Head of caudate nucleus (tissue), 42 donors: Measurements from ENCODE around the gene ARMC6.
"Not testable (repeated sequence)": the region's sequence is repeated elsewhere in the genome, so short reads cannot be mapped to it uniquely, and the experiment has no call there.

Experiments
- DNase-seq, 42 donors: peaks; one replicate each; pipeline versions ENCODE4 v3.0.0 to v3.0.0-alpha.2; 2020 to 2021; ENCODE audit warnings: mixed read lengths in 7 of 42
- intact Hi-C: fragments of 100-400 bp; cut with DNase I; formaldehyde crosslinking; loops from one replicate; pipeline ENCODE4 v1.15.0; 2022

Gene ARMC6

GRCh38 chr19:19010551-19010950 is 22.9 kb upstream of the ARMC6 start:
- DNase-seq, result no peak
- intact Hi-C loops, result no loop called here

DNA sequence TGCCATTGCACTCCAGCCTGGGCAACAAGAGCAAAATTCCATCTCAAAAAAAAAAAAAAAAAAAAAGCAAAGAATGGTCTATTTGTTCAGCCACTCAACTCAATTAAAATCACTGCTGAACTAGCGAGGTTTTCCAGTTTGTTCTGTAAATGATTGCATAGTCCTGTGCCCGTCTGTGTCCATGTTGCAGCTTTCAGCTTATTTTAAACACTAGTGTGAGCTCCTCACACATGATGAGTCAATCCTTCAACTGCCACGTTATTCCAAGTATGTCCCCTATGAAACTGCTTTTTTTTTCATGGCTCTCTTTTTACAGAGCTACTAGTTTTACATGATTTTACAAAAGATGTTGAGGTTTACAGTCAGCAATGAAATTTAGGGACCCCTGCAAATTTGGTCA is 12.3 kb upstream of the ARMC6 start:
- DNase-seq, result peak in 1 of 42 donors; percentile 4
- intact Hi-C loops, result no loop called here

- intact Hi-C loops, result no loop called here
- no peak for DNase-seq
Measured at GRCh38 chr19:19022380-19022961, 10.9 kb upstream of the ARMC6 start.

DNA sequence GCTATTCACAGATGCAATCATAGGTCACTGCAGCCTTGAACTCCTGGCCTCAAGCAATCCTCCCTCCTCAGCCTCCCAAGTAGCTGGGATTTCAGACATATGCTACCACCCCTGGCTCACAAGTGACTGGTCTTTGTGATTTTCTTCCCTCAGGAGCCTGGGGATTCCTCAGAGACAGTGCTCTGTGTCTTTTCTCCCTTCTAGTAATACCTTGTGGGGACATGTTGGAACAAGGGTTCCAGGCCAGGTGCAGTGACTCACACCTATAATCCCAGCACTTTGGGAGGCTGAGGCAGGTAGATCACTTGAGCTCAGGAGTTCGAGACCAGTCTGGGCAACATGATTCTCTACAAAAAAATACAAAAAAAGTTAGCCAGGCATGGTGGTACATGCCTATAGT is 10.0 kb upstream of the ARMC6 start:
- intact Hi-C loops, DNase-seq: not testable (repeated sequence)

DNA sequence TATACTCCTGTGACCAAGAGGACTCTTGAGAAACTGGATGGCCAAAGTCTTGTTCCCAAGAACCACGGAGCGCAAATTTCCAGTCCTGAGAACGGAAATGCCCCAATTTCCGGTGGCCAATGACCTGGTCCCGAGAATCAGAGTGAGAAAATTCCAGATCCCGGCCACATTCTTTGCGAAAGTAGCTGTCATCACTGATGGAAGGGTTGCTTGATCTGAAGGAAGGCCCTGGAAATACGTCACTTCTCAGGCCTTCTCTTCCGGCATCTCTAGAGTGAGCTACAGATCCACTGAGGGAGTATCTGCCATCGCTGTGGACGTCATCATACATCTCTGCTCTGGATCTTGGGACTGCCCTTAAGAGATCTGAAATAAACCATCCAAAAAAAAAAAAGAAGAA is 7.5 kb upstream of the ARMC6 start:
- intact Hi-C loops, result no loop called here

GRCh38 chr19:19026299-19026971 is 7.0 kb upstream of the ARMC6 start:
- intact Hi-C loops, result no loop called here
- peak in 11 of 42 donors; percentile 11 to 46 (median 19) for DNase-seq

More for the DNA sequence above, 7.5 kb upstream of the ARMC6 start:
- DNase-seq, result no peak

DNA sequence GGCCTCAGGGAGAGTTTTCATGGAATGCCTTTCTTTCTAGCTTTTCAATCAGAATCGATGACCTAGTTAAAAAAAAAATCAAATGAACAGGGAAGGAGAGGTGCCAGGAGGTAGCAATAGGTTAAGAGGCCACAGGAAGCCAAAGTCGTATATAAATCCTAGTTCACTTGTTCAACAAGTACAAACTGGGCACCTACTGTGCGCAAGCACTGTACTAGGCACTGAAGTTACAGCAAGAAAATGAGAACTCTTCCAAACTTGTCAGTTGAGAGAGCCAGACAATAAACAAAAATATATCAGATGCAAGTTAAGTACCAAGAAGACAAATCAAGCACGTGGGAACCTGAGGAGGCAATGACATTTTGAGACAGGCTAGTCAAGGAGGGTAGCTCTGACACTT is 6.2 kb upstream of the ARMC6 start:
- DNase-seq, result no peak
- intact Hi-C loops, result no loop called here

DNA sequence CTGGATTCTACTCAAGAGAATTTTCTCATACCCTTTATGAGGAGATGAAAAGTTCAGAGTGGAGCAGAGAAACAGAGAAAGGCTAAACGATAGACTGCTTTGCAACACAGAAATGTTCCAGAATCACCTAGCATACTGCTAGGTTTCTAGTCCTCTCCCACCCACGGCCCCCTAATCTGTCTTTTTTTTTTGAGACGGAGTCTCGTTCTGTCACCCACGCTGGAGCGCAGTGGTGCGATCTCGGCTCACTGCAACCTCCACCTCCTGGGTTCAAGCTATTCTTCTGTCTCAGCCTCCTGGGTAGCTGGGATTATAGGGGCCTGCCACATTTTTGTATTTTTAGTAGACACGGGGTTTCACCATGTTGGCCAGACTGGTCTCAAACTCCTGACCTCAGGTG is 4.9 kb upstream of the ARMC6 start:
- DNase-seq, result peak in 36 of 42 donors; percentile 7 to 77 (median 38)
- intact Hi-C loops, result no loop called here

DNA sequence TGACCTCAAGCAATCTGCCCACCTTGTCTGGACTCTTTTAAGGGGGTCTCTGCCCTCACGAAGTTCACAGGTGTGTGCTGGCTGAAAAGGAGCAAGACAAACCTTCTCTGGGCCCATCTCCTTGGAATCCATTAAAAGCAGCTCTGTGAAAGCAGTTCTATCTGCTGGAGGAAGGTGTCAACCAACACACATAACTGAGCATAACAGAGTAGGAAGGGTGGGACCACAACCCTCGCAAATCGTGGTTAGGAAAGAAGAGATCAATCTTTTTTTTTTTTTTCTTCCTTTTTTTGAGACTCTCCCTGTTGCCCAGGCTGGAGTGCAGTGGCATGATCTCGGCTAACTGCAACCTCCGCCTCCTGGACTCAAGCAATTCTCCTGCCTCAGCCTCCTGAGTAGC is 1.5 kb upstream of the ARMC6 start:
- intact Hi-C loops, result no loop called here
- DNase-seq, result no peak

- peak; percentile 62 to 96 (median 90) for DNase-seq
- intact Hi-C loops, result loop anchor here (1.0 kb wide), 1 partner anchor 31 kb away; the partner anchor contains the start of gene SLC25A42
Measured at GRCh38 chr19:19032420-19033175, 805 bp upstream of the ARMC6 start.

DNA sequence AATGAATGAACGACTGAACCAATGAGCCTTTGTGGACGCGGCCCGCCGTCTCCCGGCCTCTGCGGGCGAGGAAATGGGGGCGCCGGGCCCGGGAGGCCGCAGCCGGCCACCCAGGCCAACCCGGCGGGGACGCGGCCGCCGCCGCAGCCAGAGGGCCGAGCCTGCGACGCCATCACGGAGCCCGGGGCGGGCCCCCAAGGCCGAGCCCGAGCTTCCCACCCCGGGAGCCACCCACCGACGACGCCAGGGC is 302 bp upstream of the ARMC6 start:
- peak in 1 of 42 donors; percentile 30 for DNase-seq
- intact Hi-C loops, result loop anchor here (1.0 kb wide), 1 partner anchor 30 kb away; the partner anchor contains the start of gene SLC25A42

GRCh38 chr19:19034204-19034624 is 811 bp downstream of the ARMC6 start:
- peak; percentile 15 to 85 (median 59) for DNase-seq
- intact Hi-C loops, result no loop called here

DNA sequence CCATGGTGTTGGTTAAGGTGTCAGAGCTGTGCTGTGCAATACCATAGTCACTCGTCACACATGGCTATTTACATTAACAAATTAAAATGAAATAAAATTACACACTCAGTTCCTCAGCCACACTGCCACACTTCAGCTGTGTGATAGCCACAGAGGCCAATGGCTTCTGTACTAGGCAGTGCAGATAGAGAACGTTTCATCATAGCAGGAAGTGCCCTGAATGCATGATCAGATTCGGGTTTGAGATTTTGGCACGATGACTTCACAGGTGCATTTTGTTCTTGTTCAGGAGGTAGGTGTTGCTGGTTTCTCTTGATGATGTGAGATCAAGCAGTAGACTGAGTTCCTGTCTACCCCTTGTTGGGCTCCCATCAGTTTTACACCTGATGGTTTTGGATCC is 6.5 kb downstream of the ARMC6 start:
- no peak for DNase-seq
- intact Hi-C loops, result no loop called here

GRCh38 chr19:19040417-19040816 is 7.0 kb downstream of the ARMC6 start:
- no peak for DNase-seq
- intact Hi-C loops, result no loop called here

DNA sequence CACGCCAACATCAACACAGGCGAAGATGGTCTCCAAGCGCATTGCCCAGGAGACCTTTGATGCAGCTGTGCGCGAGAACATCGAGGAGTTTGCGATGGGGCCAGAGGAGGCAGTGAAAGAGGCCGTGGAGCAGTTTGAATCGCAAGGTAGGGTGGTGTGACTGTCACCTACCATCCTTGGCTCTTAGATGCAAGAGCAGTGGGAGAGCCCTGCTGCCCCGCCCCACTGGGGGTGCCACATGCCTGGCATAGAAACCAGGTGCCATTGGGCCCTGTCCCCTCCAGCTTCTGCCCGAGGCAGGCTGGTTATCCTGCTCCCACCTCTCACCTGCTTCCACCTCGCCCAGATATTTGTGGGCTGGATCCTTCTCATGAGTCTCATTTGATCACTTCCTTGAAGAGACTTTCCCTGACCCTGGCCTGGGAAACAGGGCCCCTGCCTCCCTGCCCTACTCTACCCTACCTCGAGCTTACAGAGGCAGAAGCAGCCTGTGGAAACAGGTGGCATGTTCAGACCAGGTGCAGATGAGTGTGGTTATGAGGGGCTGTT is 9.4 kb downstream of the ARMC6 start:
- intact Hi-C loops, result no loop called here
- no peak for DNase-seq

DNA sequence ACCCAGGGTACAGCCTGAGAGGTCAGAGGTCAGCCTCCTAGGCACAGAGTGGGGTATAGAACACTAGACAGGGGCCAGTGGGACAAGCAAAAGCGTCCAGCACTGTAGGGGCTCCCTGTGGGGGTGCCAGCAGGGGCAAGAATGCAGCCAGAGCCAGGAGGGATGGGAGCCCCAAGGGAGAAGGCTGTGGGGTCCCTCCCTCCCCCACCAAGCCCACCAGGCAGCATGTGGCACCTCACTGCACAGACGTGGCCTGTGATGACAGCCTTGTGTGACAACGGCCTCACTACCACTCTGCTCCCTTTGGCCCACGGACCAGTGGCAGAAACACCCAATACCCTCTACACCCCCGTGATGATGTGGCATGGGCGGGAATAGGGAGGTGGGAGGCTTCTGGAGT is 10.1 kb downstream of the ARMC6 start:
- no peak for DNase-seq
- intact Hi-C loops, result no loop called here

DNA sequence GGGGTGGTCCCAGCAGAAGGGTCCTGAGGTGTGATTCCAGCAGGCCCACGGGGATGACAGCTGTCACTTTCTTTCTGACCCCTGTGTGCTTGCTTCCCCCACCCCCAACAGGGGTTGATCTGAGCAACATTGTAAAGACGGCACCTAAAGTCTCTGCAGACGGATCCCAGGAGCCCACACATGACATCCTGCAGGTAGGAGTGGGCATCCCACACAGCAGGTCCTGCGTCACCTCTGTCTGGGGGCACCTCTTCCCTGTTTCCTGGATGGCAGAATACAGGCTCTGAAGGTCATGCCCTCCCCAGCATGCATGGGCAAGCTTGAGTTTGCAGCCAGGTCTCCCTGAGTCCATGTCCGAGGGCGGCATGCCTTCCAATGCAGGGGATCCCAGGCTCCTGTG is 10.5 kb downstream of the ARMC6 start:
- DNase-seq, result peak in 28 of 42 donors; percentile 11 to 75 (median 43)
- intact Hi-C loops, result no loop called here

GRCh38 chr19:19049406-19049805 is 16.0 kb downstream of the ARMC6 start:
- intact Hi-C loops, result no loop called here
- no peak for DNase-seq

DNA sequence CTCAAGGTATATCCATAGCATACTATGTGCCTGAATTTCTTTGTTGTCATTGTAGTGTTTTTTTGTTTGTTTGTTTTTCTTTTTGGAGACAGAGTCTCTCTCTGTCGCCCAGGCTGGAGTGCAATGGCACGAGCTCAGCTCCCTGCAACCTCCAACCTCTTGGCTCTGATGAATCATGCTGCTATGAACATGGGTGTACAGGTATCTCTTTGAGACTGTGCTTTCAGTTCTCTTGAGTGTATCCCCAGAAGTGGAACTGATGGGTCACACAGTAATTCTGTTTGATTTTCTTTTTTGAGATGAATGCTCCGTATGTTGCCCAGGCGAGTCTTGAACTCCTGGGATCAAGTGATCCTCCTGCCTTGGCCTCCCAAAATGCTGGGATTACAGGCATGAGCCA is 16.7 kb downstream of the ARMC6 start:
- intact Hi-C loops, result no loop called here
- no peak for DNase-seq

DNA sequence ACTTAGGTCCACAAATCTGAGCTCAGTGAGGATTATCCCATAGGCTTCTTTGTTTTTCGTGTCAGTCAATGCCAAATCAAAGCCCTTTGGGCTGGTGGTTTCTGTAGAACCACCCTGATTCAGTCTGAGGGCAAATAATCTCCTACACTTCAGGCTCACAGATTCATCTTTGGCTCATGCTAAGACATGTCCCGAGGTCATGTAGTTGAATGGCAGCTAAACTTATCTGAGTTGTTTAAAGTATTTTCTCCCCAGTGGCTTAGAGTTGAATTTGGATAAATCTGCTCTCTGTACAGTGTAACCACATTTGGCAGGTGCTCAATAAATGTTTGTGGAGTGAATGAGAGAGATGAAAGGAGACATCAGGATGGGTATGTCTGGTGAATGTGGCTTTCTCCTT is 17.3 kb downstream of the ARMC6 start:
- DNase-seq, result no peak
- intact Hi-C loops, result no loop called here
